Measurements from ENCODE around the gene NEUROG2.
"Not testable (repeated sequence)": the region's sequence is repeated elsewhere in the genome, so short reads cannot be mapped to it uniquely, and the experiment has no call there.

Gene NEUROG2

DNA sequence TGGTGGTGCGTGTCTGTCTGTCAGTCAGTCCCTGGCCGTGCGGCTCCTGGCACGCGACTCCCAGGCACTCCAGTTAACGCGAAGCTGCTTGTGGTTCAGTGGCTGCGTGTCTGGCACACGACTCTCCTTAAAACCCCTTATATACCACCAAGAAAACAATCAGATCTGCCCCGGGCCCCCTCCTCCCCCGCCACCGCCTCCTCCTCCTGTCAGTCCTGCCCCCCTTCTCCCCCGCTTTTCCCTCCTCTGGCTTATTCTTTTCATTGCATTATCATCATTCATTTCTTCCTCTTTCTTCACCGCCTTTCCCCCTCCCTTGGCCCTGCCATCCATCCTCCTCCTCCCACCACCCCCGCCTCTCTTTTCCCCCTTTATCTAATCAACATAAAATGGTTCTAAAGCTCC lies at the start of gene NEUROG2:
Gene NEUROG2 (minus strand): TSS at position 115 of the 405 bp plus-strand sequence. CDS start 705 bp downstream, outside the sequence.
- DNase-seq, result no peak

DNA sequence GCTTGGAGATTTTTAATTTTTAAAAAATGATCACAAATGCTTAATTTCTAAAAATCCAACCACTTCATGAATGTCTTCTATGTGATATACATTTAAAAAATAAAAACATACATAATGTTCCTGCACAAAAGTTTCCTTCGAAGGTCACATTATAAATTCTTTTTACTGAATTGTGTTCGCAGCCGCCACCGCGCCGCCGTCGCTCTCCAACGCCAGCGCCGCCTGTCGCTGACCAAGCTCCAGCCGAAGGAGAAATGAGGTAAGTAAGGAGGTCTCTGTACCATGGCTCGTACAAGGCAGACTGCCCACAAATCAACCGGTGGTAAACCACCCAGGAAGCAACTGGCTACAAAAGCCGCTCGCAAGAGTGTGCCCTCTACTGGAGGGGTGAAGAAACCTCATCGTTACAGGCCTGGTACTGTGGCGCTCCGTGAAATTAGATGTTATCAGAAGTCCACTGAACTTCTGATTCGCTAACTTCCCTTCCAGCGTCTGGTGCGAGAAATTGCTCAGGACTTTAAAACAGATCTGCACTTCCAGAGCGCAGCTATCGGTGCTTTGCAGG lies 48.8 kb upstream of the NEUROG2 start:
- no peak for DNase-seq

DNA sequence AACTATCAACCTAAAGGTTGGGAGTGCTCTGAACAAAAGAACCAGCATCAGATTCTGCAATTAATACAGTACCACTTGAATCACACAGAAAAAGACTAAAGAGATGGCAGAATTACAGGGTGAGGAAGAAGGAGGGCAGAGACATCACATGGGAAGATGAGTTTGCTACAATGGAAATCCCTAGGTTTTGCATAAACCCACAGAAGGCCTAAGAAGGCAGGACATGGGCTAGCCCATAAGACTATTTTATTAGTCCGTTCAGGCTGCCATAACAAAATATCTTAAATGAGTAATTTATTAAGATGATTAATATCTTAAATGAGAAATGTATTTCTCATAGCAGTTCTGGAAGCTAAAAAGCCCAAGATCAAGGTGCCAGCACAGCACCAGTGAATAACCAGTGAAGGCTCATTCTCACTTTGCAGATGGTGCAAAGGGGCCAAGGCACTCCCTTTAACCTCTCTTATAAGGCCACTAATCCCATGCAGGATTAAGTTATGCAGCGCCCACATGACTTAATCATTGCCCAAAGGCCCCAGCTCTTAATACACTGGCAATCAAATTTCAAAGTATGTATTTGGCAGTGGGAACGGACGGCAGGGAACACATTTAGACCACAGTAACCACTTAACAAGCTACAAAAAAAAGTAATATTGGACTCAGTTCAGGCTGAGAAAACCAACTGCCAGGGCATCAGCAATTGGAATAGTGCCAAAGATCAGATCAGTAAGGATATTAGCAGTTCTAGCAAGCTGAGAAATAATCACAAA lies 47.6 kb upstream of the NEUROG2 start:
- DNase-seq, result peak; percentile 93

DNA sequence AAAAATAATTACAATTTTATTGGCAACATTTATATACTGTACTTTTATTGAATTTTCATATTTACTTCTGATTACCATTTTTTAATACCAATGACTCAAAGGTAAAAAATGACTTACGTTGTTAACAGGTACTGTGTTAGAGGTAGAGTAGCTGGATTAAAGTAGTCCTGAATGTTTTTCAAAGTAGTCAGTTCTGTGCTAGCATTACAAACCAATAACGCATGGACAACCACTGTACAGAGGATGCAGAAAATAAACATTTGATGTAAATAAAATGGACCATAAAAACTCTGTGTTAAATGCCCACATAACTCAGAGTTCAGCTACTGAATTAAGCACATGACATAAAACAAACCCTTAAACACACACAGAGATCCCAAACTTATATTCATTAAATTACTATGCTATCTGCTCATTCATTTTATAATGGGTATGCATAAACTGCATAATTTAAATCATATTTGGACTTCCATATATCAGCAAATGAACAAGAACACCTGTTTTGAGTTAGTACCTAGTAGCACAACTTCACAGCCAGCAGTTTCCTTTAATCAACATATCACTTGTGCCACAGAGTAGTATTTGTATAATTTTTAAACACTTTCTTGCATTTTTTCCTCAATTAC lies 46.4 kb upstream of the NEUROG2 start:
- DNase-seq, result no peak

DNA sequence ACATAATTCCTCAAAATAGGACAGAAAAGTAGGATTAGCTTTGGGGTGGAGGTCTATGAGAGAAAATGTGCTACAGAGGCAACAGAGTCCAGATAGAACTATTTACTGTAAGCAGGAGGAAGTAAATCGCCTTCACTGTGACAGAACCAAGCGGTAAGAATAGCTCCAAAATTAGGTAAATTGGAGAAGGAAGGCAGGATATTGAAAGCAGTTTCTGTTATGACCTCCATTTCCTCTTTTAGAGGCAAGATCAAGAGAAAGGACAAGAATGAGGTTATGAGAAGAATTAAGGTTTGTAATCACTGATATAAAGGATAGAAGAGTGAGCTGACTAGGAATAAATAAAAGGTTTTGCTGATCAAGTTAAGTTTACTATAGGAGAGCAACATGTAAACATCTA lies 44.1 kb upstream of the NEUROG2 start:
- no peak for DNase-seq

DNA sequence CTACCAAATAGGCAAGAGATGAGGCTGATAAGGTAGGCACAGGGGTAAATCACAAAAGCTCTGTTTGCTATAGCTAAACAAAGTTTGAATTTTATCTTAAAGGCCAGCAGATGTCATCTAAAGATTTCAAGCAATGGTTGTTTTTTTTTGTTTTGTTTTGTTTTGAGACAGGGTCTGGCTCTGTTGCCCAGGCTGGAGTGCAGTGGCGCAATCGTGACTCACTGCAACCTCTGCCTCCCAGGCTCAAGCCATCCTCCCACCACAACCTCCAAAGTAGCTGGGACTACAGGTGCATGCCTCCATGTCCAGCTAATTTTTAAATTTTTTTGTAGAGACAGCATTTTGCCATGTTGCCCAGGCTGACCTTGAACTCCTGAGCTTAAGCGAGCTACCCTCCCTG lies 43.1 kb upstream of the NEUROG2 start:
- DNase-seq, result no peak

DNA sequence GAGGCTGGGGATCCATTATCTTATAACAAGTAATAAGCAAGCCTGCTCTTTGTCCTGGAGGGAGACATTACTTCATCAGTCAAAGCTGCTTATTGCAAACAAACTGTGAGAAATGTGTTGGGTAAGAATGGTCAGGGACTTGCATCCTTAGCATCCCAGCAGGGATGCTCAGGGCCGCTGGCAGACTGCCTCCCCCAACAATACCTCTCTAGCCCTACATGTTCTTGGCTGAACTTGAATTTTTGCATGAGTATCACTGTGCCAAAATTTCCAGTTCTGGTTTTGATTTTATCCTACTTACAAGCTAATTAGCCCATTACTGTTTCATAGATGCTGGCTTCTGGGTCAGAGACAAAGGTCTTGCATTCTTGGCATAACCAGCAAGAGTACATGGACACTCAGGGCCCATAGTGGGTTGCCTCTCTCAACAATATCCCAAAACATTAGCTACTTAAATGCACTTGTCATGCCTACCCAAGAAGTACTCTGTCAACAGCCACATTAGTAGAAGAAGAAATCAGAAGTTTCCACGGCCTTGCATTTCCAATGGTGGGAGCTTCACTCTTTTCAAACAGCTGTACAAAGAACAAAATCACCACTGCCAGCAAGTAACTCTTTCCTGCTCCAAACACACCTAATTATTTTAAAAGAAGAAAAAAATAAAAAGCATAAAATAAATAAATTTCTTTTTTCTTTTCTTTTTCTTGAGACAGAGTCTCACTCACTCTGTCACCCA lies 41.9 kb upstream of the NEUROG2 start:
- DNase-seq, result no peak

DNA sequence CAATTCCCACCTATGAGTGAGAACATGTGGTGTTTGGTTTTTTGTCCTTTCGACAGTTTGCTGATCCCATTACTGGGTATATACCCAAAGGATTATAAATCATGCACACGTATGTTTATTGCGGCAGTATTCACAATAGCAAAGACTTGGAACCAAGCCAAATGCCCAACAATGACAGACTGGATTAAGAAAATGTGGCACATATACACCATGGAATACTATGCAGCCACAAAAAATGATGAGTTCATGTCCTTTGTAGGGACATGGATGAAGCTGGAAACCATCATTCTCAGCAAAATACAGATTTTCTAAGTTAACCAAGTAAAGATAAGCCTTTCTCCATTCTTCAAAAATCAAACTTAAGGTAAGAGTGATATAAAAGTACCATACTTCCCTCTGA lies 38.3 kb upstream of the NEUROG2 start:
- not testable (repeated sequence) for DNase-seq

DNA sequence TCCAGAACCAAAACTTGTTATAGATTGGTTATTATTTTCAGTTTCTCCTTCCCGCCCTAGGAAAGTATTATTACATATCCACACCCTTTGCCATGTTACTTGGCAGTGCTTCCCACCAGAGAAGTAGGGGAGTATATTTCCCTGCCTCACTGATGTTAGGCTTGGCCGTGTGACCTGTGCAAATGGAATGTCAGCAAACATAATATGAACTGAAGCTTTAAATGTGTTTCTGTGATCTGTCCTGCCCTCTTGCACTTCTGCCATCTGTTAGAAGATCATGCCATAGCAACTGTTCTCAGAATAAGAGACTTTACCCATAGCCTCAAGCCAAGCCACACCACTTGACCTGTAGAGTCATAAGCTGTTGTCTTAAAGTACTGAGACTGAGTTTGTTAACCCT lies 36.7 kb upstream of the NEUROG2 start:
- no peak for DNase-seq

DNA sequence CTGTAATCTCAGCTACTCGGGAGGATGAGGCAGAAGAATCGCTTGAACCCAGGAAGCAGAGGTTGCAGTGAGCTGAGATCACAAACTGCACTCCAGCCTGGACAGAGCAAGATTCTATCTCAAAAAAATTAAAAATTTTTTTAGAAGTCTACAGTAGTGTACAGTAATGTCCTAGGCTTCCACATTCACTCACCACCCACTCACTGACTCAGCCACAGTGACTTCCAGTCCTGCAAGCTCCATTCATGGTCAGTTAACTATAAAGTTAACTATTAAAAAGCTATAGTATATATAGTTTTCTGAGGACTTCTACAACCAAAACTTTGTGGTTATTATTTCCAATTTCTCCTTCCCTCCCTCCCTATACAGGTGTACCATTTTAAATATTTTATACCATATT lies 34.7 kb upstream of the NEUROG2 start:
- no peak for DNase-seq

DNA sequence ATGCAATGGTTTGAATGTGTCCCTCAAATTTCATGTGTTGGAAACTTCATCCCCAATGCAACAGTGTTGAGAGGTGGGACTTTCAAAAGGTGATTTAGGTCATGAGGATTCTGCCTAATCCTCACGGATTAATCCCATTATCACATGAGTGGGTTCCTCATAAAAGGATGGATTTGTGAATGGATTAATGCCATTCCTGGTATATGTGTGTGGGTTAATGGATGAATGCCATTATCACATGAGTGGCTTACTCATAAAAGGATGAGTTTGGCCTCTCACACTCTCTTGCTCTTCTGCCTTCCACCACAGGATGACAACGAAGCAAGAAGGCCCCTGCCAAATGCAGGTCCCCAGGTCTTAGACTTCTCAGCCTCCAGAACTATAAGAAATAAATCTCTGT lies 30.5 kb upstream of the NEUROG2 start:
- DNase-seq, result peak; percentile 97

DNA sequence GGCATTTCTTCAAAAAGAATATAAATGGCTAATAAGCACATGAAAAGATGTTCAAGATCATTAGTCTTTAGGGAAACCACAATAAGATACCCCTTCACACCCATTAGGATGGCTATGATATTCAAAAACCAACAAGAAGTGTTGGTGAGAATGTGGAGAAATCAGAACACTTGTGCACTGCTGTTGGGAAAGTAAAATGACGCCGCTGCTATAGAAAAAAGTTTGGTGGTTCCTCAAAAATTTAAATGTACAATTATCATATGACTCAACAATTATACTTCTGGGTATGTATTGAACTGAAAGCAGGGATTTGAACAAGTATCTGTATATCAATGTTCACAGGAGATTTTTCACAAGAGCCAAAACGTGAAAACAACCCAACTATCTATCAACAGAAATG lies 29.4 kb upstream of the NEUROG2 start:
- DNase-seq, result no peak

DNA sequence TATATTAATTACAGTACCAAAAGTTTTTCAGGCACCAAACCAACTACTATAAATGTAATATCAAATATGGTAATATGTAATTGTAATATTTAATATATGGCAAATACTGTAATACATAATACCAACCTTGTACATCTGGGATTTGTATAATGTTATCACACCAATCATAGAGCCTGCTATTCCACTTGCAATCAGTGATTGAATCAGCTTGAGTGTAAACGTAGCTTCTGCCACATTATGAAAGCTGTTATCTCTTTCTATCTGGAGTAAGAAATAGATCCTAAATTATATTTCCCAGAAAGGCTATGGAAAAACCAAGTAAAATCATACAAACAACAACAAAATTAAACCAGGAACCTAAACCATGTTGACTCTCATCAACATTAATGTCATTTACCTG lies 24.7 kb upstream of the NEUROG2 start:
- no peak for DNase-seq

DNA sequence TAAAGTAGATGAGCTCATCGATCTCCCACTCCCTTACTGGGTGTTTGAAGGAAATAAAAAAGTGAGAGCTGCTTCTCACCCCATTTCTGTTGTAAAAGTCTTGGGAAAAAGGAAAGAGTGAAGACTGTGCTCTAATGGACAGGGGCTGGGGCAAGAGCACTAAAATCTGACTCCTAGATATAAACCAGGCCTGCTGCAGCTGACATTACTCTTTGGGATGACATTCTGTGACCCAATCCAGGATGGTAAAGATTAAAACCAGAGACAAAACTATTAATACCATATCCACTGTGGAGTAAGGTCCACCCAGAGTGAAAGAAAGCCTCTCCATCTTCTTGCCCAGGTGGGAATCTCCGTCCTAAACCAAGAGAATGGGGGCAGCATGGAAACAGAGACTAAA lies 20.1 kb upstream of the NEUROG2 start:
- DNase-seq, result no peak

DNA sequence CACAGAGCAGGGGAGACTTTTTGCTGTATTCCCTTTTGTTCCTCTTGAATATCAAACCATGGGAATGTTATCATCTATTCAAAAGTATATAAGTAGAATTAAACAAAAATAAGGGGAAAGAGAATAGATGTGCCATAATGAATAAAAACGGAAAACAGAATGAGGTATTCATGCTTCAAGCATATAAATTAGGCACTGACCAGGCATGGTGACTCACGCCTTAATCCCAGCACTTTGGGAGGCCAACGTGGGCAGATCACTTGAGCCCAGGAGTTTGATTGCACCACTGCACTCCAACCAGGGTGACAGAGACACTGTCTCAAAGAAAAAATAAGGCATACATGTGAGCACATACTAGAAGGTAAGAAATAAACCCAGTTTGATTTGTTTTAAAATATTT lies 16.3 kb upstream of the NEUROG2 start:
- DNase-seq, result no peak

DNA sequence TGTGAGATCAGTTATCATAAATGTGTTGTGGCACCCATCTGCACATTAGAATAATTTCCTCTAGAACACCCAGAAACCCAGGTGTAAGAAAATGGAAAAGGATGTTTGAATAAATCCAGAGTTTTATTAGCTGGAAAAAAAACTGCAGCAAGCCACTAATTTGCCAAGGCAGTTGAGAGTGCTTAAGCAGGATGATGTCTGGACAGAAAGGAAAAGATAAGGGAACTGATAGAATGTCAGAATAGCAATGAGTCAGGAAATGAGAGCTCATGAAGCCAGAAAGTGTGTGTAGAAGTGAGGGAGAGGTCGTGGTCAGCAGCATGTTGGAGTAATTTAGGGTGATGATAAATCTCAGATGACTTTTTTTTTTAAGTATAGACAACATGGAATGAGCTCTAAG lies 15.2 kb upstream of the NEUROG2 start:
- no peak for DNase-seq

DNA sequence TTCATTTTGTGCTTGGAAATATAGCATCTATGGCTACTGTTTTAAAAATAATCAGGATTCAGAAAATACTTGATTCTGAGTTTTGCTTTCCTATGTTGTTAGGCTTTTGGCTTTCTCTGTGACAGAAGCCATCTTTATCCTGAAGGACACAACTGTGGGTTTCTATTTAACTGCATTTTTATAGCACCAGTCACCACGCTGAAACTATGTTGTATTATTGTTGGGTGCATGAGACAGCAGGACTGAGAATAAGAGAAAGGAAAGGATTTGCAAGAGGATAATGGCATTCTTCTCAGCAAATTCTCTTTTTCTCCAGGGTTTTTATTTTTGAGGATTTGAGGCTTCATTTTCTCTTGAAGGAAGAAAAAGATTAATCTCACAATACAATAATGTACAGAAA lies 10.1 kb upstream of the NEUROG2 start:
- no peak for DNase-seq

DNA sequence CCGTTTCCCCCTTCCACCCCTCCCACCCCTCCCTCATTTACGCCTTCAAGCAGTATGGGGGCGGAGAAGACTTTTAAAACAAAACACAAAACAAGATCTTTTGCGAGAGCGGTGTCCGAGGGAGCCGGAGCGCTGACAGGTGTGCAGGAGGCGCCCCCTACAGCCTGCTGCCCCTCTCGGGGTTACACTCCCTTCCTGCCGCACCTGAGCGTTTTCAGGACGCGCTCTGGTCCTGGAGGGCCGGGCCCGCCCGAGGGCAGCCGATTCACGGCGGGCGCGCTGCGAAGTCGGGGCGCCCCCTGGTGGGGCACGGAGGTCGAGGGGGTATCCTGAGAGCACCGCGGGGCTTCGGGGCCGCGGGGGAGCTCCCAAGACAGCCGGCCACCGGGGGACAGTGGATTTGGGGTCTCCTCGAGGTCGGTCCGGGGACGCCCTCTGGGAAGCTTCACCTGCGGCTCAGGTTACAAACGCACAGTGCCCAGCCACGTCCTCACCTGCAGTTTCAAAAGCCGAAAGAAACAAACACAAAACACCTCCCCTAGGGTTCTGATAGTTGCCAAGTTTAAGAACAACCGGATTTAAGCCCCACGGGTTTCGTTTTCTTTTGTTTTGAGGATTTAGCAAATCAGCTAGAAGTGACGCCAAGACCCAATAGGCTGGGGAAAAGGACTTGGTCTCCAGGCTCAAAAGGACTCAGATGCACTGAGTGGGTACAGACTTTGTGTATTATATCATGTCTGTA lies 8.0 kb upstream of the NEUROG2 start:
- peak; percentile 83 for DNase-seq

DNA sequence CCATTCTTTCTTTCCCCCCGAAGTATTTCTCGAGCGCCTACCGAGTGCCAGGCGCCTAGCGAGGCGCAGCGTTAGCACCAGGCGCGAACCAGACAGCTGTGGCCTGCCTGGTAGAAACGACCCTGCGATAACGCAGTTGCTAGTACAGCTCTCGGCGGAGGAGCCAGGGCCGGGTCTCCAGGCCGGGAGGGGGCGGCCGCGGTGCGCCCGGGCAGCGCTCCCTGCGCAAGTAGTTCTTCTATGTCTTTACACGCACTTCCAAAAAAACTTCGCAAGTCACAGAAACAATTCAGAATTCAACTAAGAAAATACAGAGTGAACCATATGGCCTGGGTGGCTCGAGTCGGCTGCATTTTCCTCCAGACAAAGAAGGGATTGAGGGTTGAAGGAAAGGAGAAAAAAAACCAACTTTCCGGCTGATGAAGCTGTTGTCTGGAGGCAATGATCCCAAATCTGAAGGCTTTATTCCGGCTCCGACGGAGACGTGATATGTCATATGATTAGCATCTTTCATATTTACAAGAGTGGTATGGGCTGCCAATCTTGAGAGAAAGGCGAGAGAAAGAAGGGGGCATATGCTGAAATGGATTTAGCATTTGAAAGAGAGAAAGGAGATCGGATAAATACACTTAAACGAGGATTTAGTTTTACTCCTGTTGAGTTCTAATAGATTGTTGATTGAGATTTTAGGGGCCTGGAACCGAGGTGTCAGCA lies 7.2 kb upstream of the NEUROG2 start:
- peak; percentile 58 for DNase-seq

DNA sequence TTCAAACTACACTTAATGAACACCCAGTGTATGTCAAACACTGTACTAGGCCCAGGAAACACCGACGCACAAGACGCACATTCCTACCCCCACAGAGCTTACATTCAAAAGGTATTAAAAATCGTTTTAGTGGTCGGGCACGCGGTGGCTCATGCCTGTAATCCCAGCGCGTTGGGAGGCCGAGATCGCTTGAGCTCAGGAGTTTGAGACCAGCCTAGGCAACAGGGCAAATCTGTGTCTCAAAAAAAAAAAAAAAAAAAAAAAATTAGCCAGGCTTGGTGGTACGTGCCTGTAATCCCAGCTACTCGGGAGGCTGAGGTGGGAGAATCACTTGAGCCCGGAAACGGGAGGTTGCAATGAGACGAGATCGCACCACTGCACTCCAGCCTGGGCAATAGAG lies 6.5 kb upstream of the NEUROG2 start:
- not testable (repeated sequence) for DNase-seq

DNA sequence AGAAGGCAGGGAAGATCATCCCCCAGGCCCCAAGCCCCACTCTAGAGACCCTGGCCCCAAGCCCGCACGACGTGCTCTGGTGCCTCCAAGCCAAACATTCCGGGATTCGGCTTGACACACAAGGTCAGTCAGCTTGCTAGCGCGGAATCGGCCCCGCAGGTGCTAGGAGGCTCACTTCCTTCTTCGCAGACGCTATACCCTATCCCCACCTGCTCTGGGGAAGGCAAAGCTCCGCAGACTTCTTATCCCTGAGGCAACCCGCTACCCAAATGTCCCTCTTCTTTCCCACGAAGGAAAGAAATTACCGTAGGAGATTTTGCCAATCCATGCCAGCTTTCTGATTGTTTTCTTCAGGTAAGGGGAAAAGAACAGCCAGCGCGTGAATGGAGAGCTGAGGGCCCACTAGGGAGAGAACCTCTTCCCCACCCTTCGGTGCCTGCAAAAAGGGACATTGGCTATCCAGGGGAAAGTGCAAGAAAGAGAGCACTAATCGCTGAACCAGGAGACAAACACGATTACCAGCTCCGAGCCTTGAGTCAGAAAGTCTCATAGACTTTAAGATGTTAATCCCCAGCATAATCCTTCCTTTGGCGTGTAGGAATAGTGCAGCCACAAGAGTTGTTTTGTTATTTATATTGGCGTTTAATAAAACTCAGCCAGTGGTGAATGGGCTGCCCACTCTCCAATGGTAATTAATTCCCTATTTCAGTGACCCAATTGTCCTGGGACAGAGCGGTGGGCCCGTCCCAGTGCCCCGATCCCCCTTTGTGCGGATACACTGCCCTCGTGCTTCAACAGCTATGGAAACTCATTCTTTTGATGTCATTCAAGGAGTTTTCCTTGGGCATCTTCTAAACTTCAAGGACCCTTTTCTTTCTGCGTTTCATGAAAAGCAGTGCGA lies 5.4 kb upstream of the NEUROG2 start:
- peak; percentile 93 for DNase-seq
